SK-N-SH (cell line): ENCODE measurements around the gene BTG2. TPM values are rescaled to one million over a fixed set of nuclear protein-coding genes. Genes with fewer than 3 reads are reported as not detected.

Source experiments
- CTCF ChIA-PET: fragments of 300-600, 350-600 bp; formaldehyde crosslinking; extraction: SDS; loops from one replicate; lab custom pipeline; 2021; lab: Yijun Ruan, JAX
- POLR2A ChIA-PET: fragments of 350-600 bp; sonication (Branson Sonifier 250); formaldehyde crosslinking; extraction: SDS; loops from one replicate; lab custom pipeline; 2020; ENCODE audit warnings: antibody characterized with exemption, inconsistent platforms; lab: Yijun Ruan, JAX
- DNase-seq: peaks from one replicate; pipeline ENCODE4 v3.0.0; 2012
- H2AFZ ChIP-seq: fragments of 200-600 bp; sonication (generic); 2 replicates; pipeline ENCODE4 v1.8.1; 2016; ENCODE audit warnings: antibody characterized with exemption, mild to moderate bottlenecking, low read depth
- H3F3A ChIP-seq: fragments of 200-600 bp; sonication (generic); replicated peaks from 2 replicates; pipeline ENCODE3; 2016; ENCODE audit warnings: antibody characterized with exemption, mild to moderate bottlenecking; ENCODE audit not compliant: insufficient read depth
- H3K27ac ChIP-seq, 2 experiments: fragments of 200-500 bp in 1 of 2; fragments of 200-600 bp in 1 of 2; sonication (Bioruptor generic) in 1 of 2; sonication (generic), shearing (Covaris generic) in 1 of 2; 2 replicates each; pipeline versions ENCODE4 v1.5.1 to v1.6.1; 2014 to 2016; ENCODE audit warnings: low read depth in 2 of 2, inconsistent platforms in 1 of 2, low read length in 1 of 2, mild to moderate bottlenecking in 1 of 2, mixed read lengths in 1 of 2
- H3K27me3 ChIP-seq: fragments of 200-600 bp; sonication (generic), shearing (Covaris generic); 2 replicates; pipeline ENCODE4 v1.6.1; 2016; ENCODE audit warnings: mixed run types; ENCODE audit not compliant: insufficient read depth
- H3K36me3 ChIP-seq, 2 experiments: fragments of 200-500 bp in 1 of 2; fragments of 200-600 bp in 1 of 2; sonication (Bioruptor generic) in 1 of 2; sonication (generic) in 1 of 2; replicated peaks in 1 of 2; 2 replicates each; pipeline versions ENCODE3 to v1.5.1; 2014 to 2016; ENCODE audit warnings: low read length in 1 of 2, mild to moderate bottlenecking in 1 of 2; ENCODE audit not compliant: insufficient read depth in 2 of 2, control insufficient read depth in 1 of 2
- H3K4me1 ChIP-seq, 2 experiments: fragments of 200-500 bp in 1 of 2; fragments of 200-600 bp in 1 of 2; sonication (Bioruptor generic) in 1 of 2; sonication (generic), shearing (Covaris generic) in 1 of 2; 2 replicates each; pipeline versions ENCODE4 v1.5.1 to v1.6.1; 2014 to 2016; ENCODE audit warnings: low read depth in 1 of 2, low read length in 1 of 2, mixed run types in 1 of 2; ENCODE audit not compliant: insufficient read depth in 2 of 2, control insufficient read depth in 1 of 2
- H3K4me2 ChIP-seq: fragments of 200-600 bp; sonication (generic), shearing (Covaris generic); 2 replicates; pipeline ENCODE4 v1.6.1; 2017; ENCODE audit warnings: mixed run types
- H3K4me3 ChIP-seq, 2 experiments: fragments of 200-500 bp in 1 of 2; fragments of 200-600 bp in 1 of 2; sonication (Bioruptor generic) in 1 of 2; sonication (generic), shearing (Covaris generic) in 1 of 2; 2 replicates each; pipeline versions ENCODE4 v1.5.1 to v1.8.1; 2014 to 2016; ENCODE audit warnings: low read depth in 2 of 2, inconsistent platforms in 1 of 2, low read length in 1 of 2, mild to moderate bottlenecking in 1 of 2, mixed read lengths in 1 of 2, moderate library complexity in 1 of 2
- H3K79me2 ChIP-seq: fragments of 200-600 bp; sonication (generic); 2 replicates; pipeline ENCODE4 v1.8.1; 2017; ENCODE audit warnings: mild to moderate bottlenecking; ENCODE audit not compliant: insufficient read depth
- H3K9ac ChIP-seq: fragments of 200-600 bp; sonication (generic); 2 replicates; pipeline ENCODE4 v1.6.1; 2017; ENCODE audit warnings: mixed run types
- H3K9me2 ChIP-seq: fragments of 200-600 bp; sonication (generic); 2 replicates; pipeline ENCODE4 v1.6.1; 2017; ENCODE audit warnings: mixed run types
- H3K9me3 ChIP-seq: fragments of 200-600 bp; sonication (generic); 2 replicates; pipeline ENCODE4 v1.6.1; 2017; ENCODE audit warnings: mixed run types, mild to moderate bottlenecking, moderate library complexity
- H4K20me1 ChIP-seq: fragments of 200-600 bp; sonication (generic); 2 replicates; pipeline ENCODE4 v1.6.1; 2017; ENCODE audit warnings: mild to moderate bottlenecking, mixed run types; ENCODE audit not compliant: insufficient read depth
- CHD2 ChIP-seq: fragments of 150-350 bp; IDR thresholded peaks from 2 replicates; pipeline ENCODE4 v1.6.1; 2018; ENCODE audit warnings: low read length; ENCODE audit not compliant: partially characterized antibody
- ELF1 ChIP-seq: IDR thresholded peaks from 2 replicates; pipeline ENCODE4 v1.4.0; 2012
- EZH2phosphoT487 ChIP-seq: fragments of 200-600 bp; sonication (generic); IDR thresholded peaks from 2 replicates; pipeline ENCODE4 v1.6.1; 2017; ENCODE audit warnings: low read depth, mixed run types, mild to moderate bottlenecking, antibody characterized with exemption, moderate library complexity, borderline replicate concordance
- GABPA ChIP-seq: IDR thresholded peaks from 2 replicates; pipeline ENCODE4 v1.4.0; 2012; ENCODE audit warnings: low read depth, mild to moderate bottlenecking
- GATA2 ChIP-seq: sonication (generic); formaldehyde crosslinking; IDR thresholded peaks from 2 replicates; pipeline ENCODE4 v1.5.0; 2020; ENCODE audit warnings: mild to moderate bottlenecking, missing genetic modification reagents
- JUND ChIP-seq: IDR thresholded peaks from 2 replicates; pipeline ENCODE4 v1.4.0; 2012
- MAX ChIP-seq: IDR thresholded peaks from 2 replicates; pipeline ENCODE4 v1.4.0; 2012; ENCODE audit warnings: low read depth
- MXI1 ChIP-seq: IDR thresholded peaks from 2 replicates; pipeline ENCODE4 v1.6.1; 2012; ENCODE audit warnings: mild to moderate bottlenecking, low read depth, low read length, improper control_type of control experiment
- NRF1 ChIP-seq: IDR thresholded peaks from 2 replicates; pipeline ENCODE4 v1.6.1; 2012; ENCODE audit warnings: low read depth, mild to moderate bottlenecking, low read length
- POLR2AphosphoS5 ChIP-seq: IDR thresholded peaks from 2 replicates; pipeline ENCODE4 v1.6.1; 2012; ENCODE audit warnings: low read depth, low read length
- REST ChIP-seq: IDR thresholded peaks from 2 replicates; pipeline ENCODE4 v1.6.1; 2012; ENCODE audit warnings: mild to moderate bottlenecking, low read depth, low read length, moderate library complexity
- RFX5 ChIP-seq: IDR thresholded peaks from 2 replicates; pipeline ENCODE4 v1.6.1; 2012; ENCODE audit warnings: mild to moderate bottlenecking, improper control_type of control experiment, low read length
- RXRA ChIP-seq: IDR thresholded peaks from 2 replicates; pipeline ENCODE4 v1.4.0; 2012; ENCODE audit warnings: low read depth, mild to moderate bottlenecking, borderline replicate concordance
- SMC3 ChIP-seq: IDR thresholded peaks from 2 replicates; pipeline ENCODE4 v1.6.1; 2012; ENCODE audit warnings: low read depth, low read length, improper control_type of control experiment
- TAF1 ChIP-seq: IDR thresholded peaks from 2 replicates; pipeline ENCODE4 v1.6.1; 2012; ENCODE audit warnings: low read depth, mild to moderate bottlenecking, low read length, moderate library complexity, borderline replicate concordance
- USF2 ChIP-seq: fragments of 150-350 bp; IDR thresholded peaks from 2 replicates; pipeline ENCODE4 v1.6.1; 2017; ENCODE audit warnings: antibody characterized with exemption, low read length, low read depth, borderline replicate concordance
- YY1 ChIP-seq: IDR thresholded peaks from 2 replicates; pipeline ENCODE4 v1.4.0; 2012; ENCODE audit warnings: low read depth, mild to moderate bottlenecking
- WGBS: methylation state at CpG from one replicate; pipeline ENCODE4 v1.1.6; 2017; ENCODE audit warnings: low lambda C conversion rate; 5-methylcytosine and 5-hydroxymethylcytosine counted together
- polyA plus RNA-seq, 3 experiments: library from polyadenylated mRNA; depleted of rRNA; stranded (reverse); fragments of >200 nt; gene quantifications; 2 replicates each; pipeline ENCODE4 v1.2.3, GENCODE V29; 2012
- TF ChIP-seq, protein P1 (sequence below): IDR thresholded peaks from 2 replicates; pipeline ENCODE4 v1.4.0; 2012; ENCODE audit warnings: low read depth, borderline replicate concordance
- TF ChIP-seq, protein P2 (sequence below): fragments of 150-350 bp; IDR thresholded peaks from 2 replicates; pipeline ENCODE4 v1.6.1; 2016; ENCODE audit warnings: mild to moderate bottlenecking, low read depth, low read length
- TF ChIP-seq, protein P3 (sequence below): IDR thresholded peaks from 2 replicates; pipeline ENCODE4 v1.4.0; 2012; ENCODE audit warnings: low read depth, borderline replicate concordance

BTG2 gene
- polyA plus RNA-seq, 1 of the 3 experiments (the other 2 are of a cell fraction), result 26.2 TPM

- TF ChIP-seq CHD2 (no peak), YY1 (no peak), MXI1 (no peak), ELF1 (no peak), MAX (no peak)
Measured at GRCh38 chr1:203302894-203303293, 2.4 kb upstream of the BTG2 start (continued).

DNA sequence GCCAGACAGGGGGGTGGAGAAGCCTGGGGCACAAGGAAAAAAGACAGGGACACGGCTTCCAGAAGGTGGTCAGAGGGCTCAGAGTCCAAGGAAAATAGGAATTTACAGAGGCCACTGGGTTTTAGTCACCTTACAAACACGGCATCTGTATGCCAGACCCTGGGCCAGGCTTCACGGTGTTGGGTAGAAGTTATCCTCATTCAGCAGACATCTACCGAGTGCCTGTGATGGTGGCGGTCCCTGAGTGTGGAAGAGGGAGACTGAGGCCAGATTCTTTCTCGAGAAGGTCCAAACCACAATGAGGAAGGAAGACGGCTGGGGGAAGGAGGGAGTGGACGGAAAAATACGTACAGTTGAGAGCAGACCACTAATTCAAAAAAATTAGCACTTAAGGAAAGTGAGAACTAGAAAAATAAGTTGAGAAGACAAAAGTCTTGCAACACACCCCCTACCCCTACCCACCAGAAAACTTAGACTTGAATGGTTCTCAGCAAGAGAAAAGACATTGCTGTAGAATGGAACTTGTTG, 864 bp upstream of the BTG2 start:
- 96% methylated on average over 7 of the region's 9 CpGs for WGBS
- Histone ChIP-seq H2AFZ (peak overlapping the region; percentile 65), H3K9ac (0 out of 2 replicates have a peak overlapping the region, but pooled peaks have one; percentile 19), H3K27me3 (peaks cover 2% of the 10 kb centered on the region; the same call in 1 of the 2 replicates), H3K27ac (peak overlapping the region in 1 of 2 experiments; percentile 72; a peak in 3 of 4 replicates), H3K79me2 (peaks cover 32% of the 10 kb centered on the region), H3K4me1 (peaks cover 22 to 53% of the 10 kb centered on the region in 2 experiments), H4K20me1 (peaks cover 29% of the 10 kb centered on the region), H3F3A (no peaks in the 10 kb centered on the region), H3K9me2 (no peaks in the 10 kb centered on the region), H3K36me3 (peaks cover 11 to 23% of the 10 kb centered on the region in 2 experiments), H3K9me3 (no peaks in the 10 kb centered on the region), H3K4me2 (peak overlapping the region; percentile 67; the same call in 1 of the 2 replicates), H3K4me3 (peak overlapping the region in 1 of 2 experiments; percentile 33; a peak in 2 of 4 replicates)
- ChIA-PET CTCF (interaction anchor here (0.6 to 9.2 kb wide), 4 partner anchors 22 to 33 kb away, joined by 3 to 73 read pairs (median 54); no protein-coding TSS in a partner anchor), POLR2A (interaction anchor here (1.0 to 2.4 kb wide), 2 partner anchors 14 to 27 kb away, joined by 3 to 12 read pairs; no protein-coding TSS in a partner anchor)
- no peak for TF ChIP-seq GABPA
- TF ChIP-seq SMC3, result no peak
- no peak for TF ChIP-seq CHD2
- no peak for TF ChIP-seq NRF1
- TF ChIP-seq MXI1, result no peak
- TF ChIP-seq TAF1, result no peak
- TF ChIP-seq, protein P1, sequence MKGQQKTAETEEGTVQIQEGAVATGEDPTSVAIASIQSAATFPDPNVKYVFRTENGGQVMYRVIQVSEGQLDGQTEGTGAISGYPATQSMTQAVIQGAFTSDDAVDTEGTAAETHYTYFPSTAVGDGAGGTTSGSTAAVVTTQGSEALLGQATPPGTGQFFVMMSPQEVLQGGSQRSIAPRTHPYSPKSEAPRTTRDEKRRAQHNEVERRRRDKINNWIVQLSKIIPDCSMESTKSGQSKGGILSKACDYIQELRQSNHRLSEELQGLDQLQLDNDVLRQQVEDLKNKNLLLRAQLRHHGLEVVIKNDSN, result no peak
- TF ChIP-seq, protein P2, sequence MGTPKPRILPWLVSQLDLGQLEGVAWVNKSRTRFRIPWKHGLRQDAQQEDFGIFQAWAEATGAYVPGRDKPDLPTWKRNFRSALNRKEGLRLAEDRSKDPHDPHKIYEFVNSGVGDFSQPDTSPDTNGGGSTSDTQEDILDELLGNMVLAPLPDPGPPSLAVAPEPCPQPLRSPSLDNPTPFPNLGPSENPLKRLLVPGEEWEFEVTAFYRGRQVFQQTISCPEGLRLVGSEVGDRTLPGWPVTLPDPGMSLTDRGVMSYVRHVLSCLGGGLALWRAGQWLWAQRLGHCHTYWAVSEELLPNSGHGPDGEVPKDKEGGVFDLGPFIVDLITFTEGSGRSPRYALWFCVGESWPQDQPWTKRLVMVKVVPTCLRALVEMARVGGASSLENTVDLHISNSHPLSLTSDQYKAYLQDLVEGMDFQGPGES, result no peak
- no peak for TF ChIP-seq REST
- no peak for TF ChIP-seq EZH2phosphoT487
- no peak for TF ChIP-seq USF2
- TF ChIP-seq POLR2AphosphoS5, result no peak
- TF ChIP-seq, protein P3, sequence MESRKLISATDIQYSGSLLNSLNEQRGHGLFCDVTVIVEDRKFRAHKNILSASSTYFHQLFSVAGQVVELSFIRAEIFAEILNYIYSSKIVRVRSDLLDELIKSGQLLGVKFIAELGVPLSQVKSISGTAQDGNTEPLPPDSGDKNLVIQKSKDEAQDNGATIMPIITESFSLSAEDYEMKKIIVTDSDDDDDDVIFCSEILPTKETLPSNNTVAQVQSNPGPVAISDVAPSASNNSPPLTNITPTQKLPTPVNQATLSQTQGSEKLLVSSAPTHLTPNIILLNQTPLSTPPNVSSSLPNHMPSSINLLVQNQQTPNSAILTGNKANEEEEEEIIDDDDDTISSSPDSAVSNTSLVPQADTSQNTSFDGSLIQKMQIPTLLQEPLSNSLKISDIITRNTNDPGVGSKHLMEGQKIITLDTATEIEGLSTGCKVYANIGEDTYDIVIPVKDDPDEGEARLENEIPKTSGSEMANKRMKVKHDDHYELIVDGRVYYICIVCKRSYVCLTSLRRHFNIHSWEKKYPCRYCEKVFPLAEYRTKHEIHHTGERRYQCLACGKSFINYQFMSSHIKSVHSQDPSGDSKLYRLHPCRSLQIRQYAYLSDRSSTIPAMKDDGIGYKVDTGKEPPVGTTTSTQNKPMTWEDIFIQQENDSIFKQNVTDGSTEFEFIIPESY, result no peak
- TF ChIP-seq RFX5, result no peak
- TF ChIP-seq GATA2 (CRISPR knock-in tag), result no peak
- no peak for TF ChIP-seq RXRA
- TF ChIP-seq JUND, result no peak
- no peak for DNase-seq
